ENCODE results near the gene TSPAN9.
"Not testable (repeated sequence)": the region's sequence is repeated elsewhere in the genome, so short reads cannot be mapped to it uniquely, and the experiment has no call there.

Gene TSPAN9

GRCh38 chr12:3065300-3065699, 11.9 kb upstream of the TSPAN9 start:
- no peak for DNase-seq (ENCODE audit: low read depth)
- H3K4me3 ChIP-seq (ENCODE audit: low read depth, low read length): no peak overlapping the region
- TF ChIP-seq POLR2A (IDR thresholded peaks at IDR 0.05; ENCODE audit: extremely low read depth, insufficient read length): no peak
- no peak for TF ChIP-seq CTCF (IDR thresholded peaks at IDR 0.05; ENCODE audit: low read depth, low read length)
- TF ChIP-seq MYC (IDR thresholded peaks at IDR 0.05; ENCODE audit: low read depth, low read length): no peak
- no peak for TF ChIP-seq MAX (IDR thresholded peaks at IDR 0.05; ENCODE audit: low read depth, low read length)

GRCh38 chr12:3065846-3066245, 11.3 kb upstream of the TSPAN9 start:
- not testable (repeated sequence) for DNase-seq (ENCODE audit: low read depth); H3K4me3 ChIP-seq (ENCODE audit: low read depth, low read length)

GRCh38 chr12:3069714-3070113, 7.5 kb upstream of the TSPAN9 start:
- no peak overlapping the region for H3K4me3 ChIP-seq (ENCODE audit: low read depth, low read length)
- TF ChIP-seq POLR2A (IDR thresholded peaks at IDR 0.05; ENCODE audit: extremely low read depth, insufficient read length): no peak
- no peak for TF ChIP-seq MYC (IDR thresholded peaks at IDR 0.05; ENCODE audit: low read depth, low read length)
- TF ChIP-seq CTCF (IDR thresholded peaks at IDR 0.05; ENCODE audit: low read depth, low read length): no peak
- TF ChIP-seq MAX (IDR thresholded peaks at IDR 0.05; ENCODE audit: low read depth, low read length): no peak
- DNase-seq (ENCODE audit: low read depth): no peak

- TF ChIP-seq POLR2A (IDR thresholded peaks at IDR 0.05; ENCODE audit: extremely low read depth, insufficient read length) (no peak), CTCF (IDR thresholded peaks at IDR 0.05; ENCODE audit: low read depth, low read length) (no peak), MAX (IDR thresholded peaks at IDR 0.05; ENCODE audit: low read depth, low read length) (no peak), MYC (IDR thresholded peaks at IDR 0.05; ENCODE audit: low read depth, low read length) (no peak)
- no peak overlapping the region for H3K4me3 ChIP-seq (ENCODE audit: low read depth, low read length)
- DNase-seq (ENCODE audit: low read depth): no peak
These were observed 6.1 kb upstream of the TSPAN9 start for GRCh38 chr12:3071107-3071506.

GRCh38 chr12:3071710-3072109, 5.5 kb upstream of the TSPAN9 start:
- no peak overlapping the region for H3K4me3 ChIP-seq (ENCODE audit: low read depth, low read length)
- no peak for DNase-seq (ENCODE audit: low read depth)
- no peak for TF ChIP-seq CTCF (IDR thresholded peaks at IDR 0.05; ENCODE audit: low read depth, low read length)
- no peak for TF ChIP-seq POLR2A (IDR thresholded peaks at IDR 0.05; ENCODE audit: extremely low read depth, insufficient read length)
- no peak for TF ChIP-seq MAX (IDR thresholded peaks at IDR 0.05; ENCODE audit: low read depth, low read length)
- TF ChIP-seq MYC (IDR thresholded peaks at IDR 0.05; ENCODE audit: low read depth, low read length): no peak

- no peak overlapping the region for H3K4me3 ChIP-seq (ENCODE audit: low read depth, low read length)
- DNase-seq (ENCODE audit: low read depth): peak; percentile 82
- TF ChIP-seq MAX (IDR thresholded peaks at IDR 0.05; ENCODE audit: low read depth, low read length): peak; percentile 80
- TF ChIP-seq POLR2A (IDR thresholded peaks at IDR 0.05; ENCODE audit: extremely low read depth, insufficient read length): no peak
- peak; percentile 97 for TF ChIP-seq CTCF (IDR thresholded peaks at IDR 0.05; ENCODE audit: low read depth, low read length)
- TF ChIP-seq MYC (IDR thresholded peaks at IDR 0.05; ENCODE audit: low read depth, low read length): 0 out of 2 replicates have a peak, but pooled peaks have one; percentile 32
These were observed 3.5 kb upstream of the TSPAN9 start for GRCh38 chr12:3073438-3074250.

All from NB4 (cell line).